Stimulated activated CD8-positive, alpha-beta memory T cell treated with anti-CD3 and anti-CD28 coated beads, Interleukin-4, amount 100 ng/mL, for 4 hours (primary cell): ENCODE results near the gene REPIN1.

Experiments used
- DNase-seq, 2 donors: peaks; one replicate each; pipeline ENCODE4 v3.0.0-alpha.2; 2020; ENCODE audit warnings: low read depth in 2 of 2, low spot score in 1 of 2

Gene REPIN1

DNA sequence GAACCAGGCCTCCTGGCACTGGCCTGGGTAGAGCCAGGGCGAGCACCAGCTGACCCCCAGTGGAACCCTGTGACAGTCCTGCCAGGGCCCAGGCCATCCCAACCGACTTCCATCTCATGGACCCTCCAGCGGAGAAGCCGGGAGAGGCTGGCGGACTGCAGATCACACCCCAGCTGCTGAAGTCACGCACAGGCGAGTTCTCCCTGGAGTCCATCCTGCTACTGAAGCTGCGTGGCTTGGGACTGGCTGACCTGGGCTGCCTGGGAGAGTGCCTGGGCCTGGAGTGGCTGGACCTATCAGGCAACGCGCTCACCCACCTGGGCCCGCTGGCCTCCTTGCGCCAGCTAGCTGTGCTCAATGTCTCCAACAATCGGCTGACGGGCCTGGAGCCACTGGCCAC, 31.9 kb upstream of the REPIN1 start:
- DNase-seq = no peak

DNA sequence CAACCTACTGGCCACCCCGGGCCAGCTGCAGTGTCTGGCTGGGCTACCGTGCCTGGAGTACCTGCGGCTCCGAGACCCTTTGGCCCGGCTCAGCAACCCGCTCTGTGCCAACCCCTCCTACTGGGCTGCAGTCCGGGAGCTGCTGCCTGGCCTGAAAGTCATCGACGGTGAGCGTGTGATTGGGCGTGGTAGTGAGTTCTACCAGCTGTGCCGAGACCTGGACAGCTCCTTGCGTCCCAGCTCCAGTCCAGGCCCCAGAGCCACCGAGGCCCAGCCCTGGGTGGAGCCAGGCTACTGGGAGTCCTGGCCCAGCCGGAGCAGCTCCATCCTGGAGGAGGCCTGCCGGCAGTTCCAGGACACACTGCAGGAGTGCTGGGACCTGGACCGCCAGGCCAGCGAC, 31.4 kb upstream of the REPIN1 start:
- no peak for DNase-seq

DNA sequence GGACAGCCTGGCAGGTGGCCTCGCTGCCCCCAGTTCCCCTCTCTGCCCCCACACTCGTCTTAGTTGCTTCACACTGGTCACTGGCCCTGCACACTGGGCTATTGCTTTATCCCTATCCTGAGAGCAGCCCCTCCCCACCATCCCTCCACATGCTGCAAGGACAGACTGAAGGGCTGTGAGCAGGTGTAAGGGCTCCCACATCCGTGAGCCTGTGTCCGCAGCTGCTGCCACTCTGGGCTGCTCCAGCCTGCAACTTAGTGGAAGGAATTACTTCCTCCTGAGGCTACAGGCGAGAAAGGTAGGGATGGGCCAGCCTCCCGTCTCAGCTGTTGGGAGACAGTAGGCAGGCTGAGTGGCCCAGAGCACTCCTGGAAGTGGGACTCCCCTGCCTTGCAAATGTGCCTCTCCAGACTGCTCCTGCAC, 31.0 kb upstream of the REPIN1 start:
- no peak for DNase-seq

DNA sequence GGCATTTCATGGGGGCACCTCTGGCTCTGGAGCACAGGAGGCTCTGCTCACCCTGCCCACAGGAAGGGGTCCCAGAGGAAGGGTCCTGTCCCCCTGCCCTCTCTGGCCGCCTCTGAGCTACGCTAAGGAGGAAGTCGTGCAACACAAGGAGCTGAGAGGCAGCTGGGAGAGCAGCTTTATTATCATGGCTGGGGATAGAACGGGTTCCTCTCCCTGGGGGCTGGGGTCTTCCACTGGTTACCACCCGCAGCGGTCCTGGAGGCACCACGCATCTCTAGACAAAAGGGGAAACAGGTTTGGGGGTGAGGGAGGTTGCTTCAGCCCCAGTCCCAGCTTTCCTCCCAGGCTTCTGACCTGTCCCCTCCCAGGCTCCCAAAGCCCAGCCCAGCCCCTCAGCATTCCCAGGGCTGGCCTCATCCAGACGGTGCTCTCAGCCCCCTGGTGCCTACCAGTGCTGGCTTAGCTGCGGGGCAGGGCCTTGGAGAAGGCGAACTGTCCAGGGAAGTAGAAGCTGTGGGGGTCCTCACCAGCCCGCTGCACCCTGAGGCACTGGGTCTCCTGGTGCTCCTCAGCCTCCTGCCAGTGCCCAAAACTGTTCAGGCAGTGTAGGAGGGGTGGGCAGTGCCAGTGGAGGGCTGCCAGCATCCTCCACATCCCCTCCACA, 30.3 kb upstream of the REPIN1 start:
- no peak for DNase-seq

DNA sequence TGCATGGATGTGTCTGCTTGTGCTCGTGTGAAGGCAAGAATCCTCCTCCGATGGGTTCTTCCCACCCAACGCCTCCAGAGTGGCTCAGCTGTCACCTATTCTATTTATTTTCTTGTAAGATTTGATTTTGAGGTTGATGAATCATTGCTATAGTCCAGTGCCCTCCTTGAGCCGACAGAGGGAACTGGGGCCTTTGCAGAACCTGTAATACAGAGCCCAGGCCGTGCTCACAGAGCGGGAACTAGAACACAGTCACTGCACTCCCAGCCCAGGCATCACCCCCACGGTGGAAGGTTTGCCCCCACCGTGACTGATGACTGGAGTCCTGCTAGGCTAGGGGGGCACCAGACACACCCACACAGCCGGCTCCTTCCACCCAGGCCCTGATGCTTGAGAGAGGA, 29.2 kb upstream of the REPIN1 start:
- no peak for DNase-seq

DNA sequence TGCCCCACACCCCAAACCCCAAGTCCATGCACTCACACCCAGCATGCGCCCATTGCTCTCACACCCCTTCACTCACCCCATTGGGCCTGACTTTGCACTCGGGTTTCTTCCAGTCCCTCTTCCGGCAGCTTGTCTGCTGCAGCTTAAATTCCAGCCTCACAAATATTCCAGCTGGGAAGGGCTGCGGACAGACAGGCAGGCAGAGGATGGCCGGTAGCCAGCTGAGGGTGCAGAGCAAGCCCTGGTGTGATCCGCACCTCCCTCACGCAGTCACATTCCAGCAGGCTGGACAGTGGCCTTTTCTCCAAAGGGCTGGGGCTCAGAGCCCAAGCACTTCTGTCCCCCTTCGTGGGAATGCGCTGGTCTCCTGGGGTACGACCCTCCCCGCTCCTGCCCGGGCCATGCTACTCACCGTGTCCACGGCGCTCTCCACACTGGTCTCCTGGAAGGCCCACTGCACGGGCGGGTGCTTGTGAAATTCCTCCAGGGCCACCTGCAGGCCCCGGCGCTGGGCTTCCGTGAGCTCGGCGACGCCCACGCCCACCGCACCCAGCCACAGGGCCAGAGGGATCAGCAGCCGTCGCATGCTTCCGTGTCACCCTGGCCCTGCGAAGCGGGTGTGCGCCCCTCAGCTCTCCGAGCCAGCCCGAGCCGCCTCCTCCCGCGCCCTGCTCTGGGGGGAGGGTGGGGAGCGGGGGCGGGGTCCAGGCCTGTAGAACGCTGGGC, 28.4 kb upstream of the REPIN1 start:
- DNase-seq = no peak

DNA sequence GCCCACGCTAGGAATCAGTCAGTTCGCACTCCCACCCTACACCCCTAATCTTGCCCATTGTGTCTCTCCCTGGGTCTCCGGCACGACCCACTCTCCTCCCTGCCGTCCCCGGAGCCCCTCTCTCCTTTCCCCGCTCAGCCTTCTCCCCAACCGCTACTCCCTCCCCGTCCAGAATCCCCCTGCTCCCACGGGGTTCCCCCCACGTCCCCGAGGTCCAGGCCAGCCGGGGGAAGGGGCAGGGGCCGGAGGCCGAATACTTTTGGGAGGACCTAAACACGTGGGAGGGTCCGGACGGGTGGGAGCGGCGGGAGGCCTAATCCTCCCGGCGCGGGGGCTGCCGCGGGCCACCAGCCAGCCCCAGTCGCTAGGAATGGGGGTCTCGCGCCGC, 27.8 kb upstream of the REPIN1 start:
- DNase-seq = no peak

DNA sequence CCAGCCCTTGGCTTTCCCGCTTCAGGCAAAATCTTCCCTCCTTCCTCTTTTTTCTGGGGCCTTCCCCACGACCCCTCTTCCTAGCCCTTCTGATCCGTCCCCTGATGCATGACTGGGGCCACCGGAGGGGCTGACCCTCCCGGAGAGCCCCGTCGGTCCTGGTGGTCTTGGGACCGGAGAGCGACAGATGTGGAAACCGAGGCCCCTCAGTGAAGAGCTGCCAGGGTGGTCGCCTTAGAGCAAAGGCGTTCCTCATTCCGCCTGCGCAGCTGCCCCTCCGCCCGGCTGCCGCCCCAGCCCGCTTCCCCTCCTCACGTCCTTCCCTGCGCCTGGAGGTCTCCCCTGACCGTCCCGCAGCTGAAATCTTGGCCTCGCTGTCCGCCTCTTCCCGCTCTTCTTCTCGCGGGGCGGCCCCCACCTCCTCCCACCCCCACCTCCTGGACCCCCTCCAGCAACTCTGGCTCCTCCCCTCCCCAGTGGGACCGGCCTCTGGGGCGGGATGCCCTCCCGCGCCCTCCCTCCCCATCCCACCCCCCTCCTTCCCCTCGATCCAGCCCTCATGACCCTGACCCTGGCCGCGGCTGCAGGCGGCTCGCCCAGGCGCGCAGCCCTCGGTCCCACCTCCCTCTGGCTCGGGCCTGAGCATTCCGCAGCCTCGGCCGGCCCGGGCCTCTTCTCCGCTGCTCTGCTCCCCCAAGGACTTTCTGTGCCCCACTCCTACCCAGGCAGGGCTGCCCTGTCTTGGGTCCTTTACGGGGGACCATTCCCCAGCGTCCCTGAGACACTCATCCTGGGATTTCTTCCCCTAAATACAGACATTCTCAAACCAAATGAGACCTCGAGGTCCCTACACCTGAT, 27.1 kb upstream of the REPIN1 start, which contains the start of gene RARRES2:
Gene RARRES2 (minus strand): TSS at position 367 of the 858 bp plus-strand sequence. CDS start 1,020 bp downstream, outside the sequence.
- no peak for DNase-seq

DNA sequence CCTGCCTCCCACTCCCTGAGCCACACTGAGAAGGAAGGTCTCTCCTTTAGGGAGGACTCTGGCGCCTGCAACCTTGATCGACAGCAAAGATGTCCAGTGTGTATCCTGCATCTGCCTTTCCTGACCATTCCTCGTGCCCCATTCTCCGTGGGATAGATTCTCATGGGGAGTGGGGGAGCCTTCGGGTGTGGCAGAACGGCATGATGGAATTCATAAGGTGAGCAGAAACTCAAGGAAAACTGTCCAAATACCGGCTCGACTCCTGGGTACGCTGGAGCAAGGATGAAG, 26.6 kb upstream of the REPIN1 start:
- no peak for DNase-seq

DNA sequence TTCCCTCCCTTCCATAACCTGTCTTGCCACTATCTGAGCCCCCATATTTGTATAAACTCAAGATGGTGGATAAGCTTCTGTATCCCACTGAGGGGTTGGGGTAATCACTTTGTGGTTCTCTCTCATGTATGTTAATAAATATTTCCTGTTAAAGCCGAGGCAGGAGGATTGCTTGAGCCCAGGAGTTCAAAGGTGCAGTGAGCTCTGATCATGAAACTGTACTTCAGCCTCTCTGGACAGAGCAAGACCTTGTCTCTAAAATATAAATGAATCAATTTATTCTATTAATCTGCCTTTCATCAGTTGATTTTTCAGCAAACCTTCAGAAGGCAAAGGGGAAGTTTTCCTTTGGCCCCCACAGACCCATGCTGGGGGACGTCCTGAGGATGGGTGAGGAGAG, 25.4 kb upstream of the REPIN1 start:
- DNase-seq = no peak

DNA sequence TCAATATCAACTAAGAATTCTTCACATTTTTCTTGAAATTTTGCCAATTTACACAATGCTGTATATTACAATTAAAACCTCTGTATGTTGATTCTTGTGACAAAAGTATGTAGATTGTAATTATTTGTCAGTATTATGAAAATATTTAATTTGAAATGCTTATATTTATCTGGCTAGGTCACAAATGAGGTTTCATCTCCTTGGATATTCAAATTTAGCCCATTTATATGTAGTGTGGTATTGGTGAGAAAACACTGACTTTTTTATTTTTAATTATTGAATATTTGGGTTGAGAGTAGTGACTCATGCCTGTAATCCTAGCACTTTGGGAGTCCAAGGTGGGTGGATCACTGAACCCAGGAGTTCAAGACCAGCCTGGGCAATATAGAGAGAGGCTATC, 24.3 kb upstream of the REPIN1 start:
- no peak for DNase-seq

DNA sequence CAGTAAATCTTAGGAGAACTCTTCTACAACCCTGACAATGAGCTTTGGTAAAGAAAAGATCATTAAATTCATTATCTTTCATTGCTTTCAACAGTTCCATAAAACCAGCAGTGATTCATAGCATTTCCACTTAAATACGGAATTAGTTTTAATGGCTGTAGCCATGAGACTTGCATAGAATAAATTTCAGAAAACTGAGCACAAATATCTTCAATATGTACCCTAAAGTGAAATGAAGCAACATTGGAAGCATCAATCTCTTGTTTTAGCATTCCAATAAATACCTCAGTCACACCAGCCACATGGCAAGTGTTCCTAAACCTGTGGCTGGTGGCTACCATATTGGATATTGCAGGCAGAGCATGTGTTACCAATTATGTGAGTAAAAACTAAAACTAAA, 23.6 kb upstream of the REPIN1 start:
- no peak for DNase-seq

DNA sequence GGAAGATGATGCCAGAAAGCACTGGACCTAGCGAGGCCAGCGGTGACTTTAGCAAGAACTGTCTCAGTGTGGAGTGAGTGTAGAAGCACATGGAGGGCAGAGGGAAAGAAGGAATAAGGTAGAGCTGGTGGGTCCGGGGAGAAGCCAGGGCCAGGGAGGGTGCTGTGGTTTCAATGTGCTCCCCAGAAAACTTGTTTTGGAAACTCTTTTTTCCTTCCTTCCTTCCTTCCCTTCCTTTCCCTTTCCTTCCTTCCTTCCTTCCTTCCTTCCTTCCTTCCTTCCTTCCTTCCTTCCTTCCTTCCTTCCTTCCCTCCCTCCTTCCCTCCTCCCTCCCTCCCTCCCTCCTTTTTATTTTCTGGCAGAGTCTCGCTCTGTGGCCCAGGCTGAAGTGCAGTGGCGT, 21.7 kb upstream of the REPIN1 start:
- DNase-seq = no peak

DNA sequence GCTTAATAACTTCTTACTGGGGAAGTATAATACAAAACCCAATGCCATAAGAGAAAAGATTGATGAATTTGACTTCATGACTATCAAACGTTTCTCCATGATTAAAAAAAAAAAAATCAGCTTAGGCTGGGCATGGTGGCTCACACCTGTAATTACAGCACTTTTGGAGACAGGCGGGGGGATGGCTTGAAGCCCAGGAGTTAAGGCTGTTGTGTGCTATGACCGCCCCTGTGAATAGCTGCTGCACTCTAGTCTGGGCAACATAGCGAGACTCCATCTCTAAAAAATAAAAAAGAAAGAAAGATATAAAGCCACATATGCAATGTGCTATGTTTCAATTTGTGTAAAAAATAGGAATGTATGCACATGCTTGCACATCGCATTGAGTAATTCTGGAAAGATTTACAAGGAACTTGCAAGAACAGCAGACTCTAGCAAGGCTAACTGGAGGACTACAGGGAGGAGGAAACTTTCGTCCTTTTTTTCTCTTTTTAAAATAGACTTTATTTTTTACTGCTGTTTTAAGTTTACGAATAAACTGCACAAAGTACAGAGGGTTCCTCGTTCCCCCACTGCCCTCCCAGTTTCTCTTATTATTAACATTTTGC, 16.9 kb upstream of the REPIN1 start:
- no peak for DNase-seq

DNA sequence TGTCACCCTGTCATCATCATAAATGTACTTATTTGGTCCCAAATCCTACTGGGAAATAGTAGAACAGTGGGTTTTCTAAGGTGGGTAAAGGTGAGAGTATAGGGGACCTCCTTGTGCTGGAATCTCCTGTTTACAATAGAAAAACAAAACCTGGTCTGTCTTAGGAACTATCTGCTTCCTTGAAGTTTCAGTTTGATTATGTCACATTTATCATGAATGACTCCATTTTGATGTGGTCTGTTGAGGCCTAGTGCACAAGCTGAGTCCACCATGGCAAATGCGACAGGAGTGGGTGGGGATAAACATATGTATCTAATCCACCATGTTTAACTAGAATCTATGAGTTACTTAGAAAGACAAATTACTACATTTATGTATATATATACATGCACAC, 13.0 kb upstream of the REPIN1 start:
- DNase-seq = no peak

DNA sequence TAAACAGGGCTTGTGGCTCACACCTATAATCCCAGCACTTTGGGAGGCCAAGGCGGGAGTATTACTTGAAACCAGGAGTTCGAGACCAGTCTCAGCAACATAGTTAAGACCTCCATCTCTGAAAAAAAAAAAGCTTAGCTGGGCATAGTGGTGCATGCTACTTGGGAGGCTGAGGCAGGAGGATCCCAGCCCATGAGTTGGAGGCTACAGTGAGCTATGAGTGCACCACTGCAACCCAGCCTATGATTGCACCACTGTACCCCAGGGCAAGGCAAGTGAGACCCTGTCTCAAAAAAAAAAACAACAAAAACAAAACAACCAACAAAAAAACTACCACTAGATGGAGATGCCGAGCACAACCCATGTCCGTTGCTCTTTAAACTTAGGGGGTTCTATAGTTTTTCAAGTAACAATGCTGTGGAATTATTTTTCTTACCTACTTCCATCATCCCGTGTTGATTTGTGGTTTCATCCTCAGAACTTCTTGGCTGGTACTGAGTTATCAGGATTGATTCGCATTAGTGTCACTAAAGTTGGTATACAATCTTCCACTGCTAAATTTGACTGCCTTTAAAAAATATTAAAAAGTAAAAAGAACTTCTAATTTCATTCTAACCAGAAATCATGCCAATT, 12.2 kb upstream of the REPIN1 start:
- no peak for DNase-seq

DNA sequence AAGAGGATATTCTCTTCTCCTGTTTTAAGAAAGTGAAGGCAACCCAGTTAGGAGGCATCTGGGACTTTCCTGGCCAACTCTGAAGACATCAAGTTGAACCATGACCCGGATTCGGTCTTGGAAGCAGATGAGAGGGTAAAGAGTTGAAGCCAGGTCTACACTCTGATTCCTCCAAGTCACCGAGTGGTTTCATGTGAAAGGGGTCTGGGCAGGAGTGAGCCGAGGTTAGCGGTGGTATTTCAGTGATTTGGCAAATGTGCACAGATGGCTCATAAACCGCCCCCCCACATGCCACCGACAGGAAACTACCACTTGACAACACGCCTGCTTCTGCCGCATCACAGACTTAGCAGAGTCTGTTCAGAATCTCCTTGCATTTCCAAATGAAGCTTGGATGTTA, 11.4 kb upstream of the REPIN1 start:
- DNase-seq = peak; percentile 56 to 58

DNA sequence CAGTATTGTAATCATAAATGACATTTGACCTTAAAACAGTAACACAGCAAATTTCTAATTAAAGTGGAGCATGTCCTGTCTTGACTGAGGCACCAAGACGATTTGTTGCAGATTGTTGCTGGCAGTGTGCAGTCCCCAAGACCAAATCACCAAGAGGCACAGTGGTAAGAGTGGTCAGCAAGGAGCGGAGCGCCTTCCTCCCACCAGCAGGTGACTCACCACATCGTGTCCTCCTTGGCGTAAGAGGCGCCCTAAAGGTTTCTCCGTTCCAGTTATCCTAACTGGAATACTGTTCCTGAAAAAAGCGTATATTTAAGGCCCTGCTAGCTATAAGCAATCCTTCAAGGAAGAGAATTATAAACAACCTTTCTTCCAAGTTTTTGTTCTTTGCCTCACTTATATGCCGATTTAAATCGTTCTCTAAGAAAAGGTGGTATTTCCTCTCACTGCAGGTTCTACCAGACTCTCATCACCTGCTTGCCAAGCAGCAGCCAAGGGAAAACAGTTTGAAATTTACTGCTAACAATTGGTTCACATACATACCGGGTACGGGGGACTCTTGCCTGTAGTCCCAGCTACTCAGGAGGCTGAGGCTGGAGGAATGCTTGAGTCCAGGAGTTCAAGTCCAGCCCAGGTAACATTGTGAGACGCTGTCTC, 10.7 kb upstream of the REPIN1 start:
- DNase-seq = no peak

DNA sequence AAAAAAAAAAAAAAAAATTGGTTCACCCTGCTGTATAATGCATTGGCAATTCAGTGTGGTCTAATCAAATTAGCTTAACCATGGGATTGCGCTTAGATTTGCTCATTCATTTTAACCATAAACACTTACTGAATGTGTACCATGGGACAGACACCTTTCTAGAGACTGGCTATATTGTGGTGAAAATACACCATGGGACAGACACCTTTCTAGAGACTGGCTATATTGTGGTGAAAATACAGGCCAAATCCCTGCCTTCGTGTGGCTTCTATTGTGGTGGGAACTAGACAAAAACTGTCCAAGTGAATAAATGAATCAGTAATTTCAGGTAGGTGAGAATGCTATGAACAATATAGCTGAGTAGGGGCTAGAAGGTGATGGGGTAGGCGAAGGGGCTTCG, 10.2 kb upstream of the REPIN1 start:
- no peak for DNase-seq

DNA sequence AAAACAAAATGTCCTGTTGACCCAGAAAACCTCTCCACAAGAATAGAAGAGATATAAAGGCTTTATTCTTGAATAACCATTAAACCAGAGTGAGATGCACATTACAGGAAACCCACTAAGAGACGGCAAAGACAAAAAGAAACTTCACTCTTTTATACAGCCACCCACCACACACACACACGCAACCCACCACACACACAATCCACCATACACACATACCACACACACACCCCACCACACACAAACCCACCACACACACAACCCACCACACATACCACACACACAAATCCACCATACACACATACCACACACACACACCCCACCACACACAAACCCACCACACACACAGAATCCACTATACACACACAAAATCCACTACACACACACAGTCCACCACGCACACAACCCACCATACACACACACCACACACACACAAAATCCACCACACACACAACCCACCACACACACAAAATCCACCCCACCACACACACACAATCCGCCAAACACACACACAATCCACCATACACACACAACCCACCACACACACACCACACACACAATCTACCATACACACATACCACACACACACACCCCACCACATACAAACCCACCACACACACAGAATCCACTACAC, 9.5 kb upstream of the REPIN1 start:
- no peak for DNase-seq
